BJ (cell line): Measurements from ENCODE around the gene CASP9. TPM values are rescaled to one million over a fixed set of nuclear protein-coding genes. Genes with fewer than 3 reads are reported as not detected.
"Not testable (repeated sequence)": the region's sequence is repeated elsewhere in the genome, so short reads cannot be mapped to it uniquely, and the experiment has no call there.

Experiments
- CTCF ChIA-PET: fragments of 350-600 bp; formaldehyde crosslinking; extraction: SDS; loops from one replicate; lab custom pipeline; 2021; ENCODE audit warnings: antibody characterized with exemption, inconsistent platforms; lab: Yijun Ruan, JAX
- POLR2A ChIA-PET: fragments of 300-600 bp; sonication (Branson Sonifier 250); formaldehyde crosslinking; extraction: SDS; loops from one replicate; lab custom pipeline; 2021; ENCODE audit warnings: antibody characterized with exemption; lab: Charles Lee
- DNase-seq: peaks from one replicate; pipeline ENCODE4 v3.0.0-alpha.2; 2011; ENCODE audit warnings: low read depth
- H3K27me3 ChIP-seq: 2 replicates; pipeline ENCODE4 v1.6.0; 2011; ENCODE audit warnings: low read length; ENCODE audit not compliant: control insufficient read depth, insufficient read depth
- H3K36me3 ChIP-seq: 2 replicates; pipeline ENCODE4 v1.5.1; 2011; ENCODE audit warnings: low read length; ENCODE audit not compliant: control insufficient read depth, insufficient read depth
- H3K4me3 ChIP-seq: 2 replicates; pipeline ENCODE4 v1.5.1; 2011; ENCODE audit warnings: low read depth, mild to moderate bottlenecking, control low read depth, low read length
- polyA plus RNA-seq: library from polyadenylated mRNA; depleted of rRNA; stranded (reverse); fragments of >200 nt; gene quantifications from 2 replicates; pipeline ENCODE4 v1.2.3, GENCODE V29; 2011
- TF ChIP-seq, protein P1 (sequence below): IDR thresholded peaks from 2 replicates; pipeline ENCODE4 v1.5.1; 2011; ENCODE audit warnings: low read depth, mild to moderate bottlenecking, control low read depth, inconsistent platforms, low read length, moderate library complexity; ENCODE audit not compliant: insufficient read depth

CASP9 gene
- polyA plus RNA-seq, 1 experiment, result 20.8 TPM

DNA sequence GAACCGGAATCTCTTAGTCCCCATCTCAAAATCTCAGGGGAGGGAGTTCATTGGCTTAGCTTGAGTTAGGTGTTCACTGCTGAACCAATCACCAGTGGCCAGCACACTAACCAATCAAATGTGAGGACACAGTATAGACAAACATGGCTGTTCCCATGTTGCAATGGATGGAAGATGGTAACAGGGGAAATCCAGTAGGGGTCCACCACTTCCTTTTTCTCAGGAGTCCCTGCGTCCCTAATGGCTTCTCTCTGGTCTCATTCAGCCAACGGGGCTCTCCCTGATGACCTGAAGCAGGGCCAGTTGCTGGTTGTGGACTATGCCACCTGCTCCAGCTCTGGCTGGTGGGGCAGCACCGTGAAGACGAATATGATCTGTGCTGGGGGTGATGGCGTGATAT is 38.4 kb downstream of the CASP9 start:
- POLR2A ChIA-PET, result no interaction called here
- H3K27me3 ChIP-seq, result no peaks in the 10 kb centered on the region
- DNase-seq, result no peak
- no peaks in the 10 kb centered on the region for H3K36me3 ChIP-seq
- no peak overlapping the region for H3K4me3 ChIP-seq
- CTCF ChIA-PET, result no interaction called here
- TF ChIP-seq, protein P1, sequence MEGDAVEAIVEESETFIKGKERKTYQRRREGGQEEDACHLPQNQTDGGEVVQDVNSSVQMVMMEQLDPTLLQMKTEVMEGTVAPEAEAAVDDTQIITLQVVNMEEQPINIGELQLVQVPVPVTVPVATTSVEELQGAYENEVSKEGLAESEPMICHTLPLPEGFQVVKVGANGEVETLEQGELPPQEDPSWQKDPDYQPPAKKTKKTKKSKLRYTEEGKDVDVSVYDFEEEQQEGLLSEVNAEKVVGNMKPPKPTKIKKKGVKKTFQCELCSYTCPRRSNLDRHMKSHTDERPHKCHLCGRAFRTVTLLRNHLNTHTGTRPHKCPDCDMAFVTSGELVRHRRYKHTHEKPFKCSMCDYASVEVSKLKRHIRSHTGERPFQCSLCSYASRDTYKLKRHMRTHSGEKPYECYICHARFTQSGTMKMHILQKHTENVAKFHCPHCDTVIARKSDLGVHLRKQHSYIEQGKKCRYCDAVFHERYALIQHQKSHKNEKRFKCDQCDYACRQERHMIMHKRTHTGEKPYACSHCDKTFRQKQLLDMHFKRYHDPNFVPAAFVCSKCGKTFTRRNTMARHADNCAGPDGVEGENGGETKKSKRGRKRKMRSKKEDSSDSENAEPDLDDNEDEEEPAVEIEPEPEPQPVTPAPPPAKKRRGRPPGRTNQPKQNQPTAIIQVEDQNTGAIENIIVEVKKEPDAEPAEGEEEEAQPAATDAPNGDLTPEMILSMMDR, result no peak

DNA sequence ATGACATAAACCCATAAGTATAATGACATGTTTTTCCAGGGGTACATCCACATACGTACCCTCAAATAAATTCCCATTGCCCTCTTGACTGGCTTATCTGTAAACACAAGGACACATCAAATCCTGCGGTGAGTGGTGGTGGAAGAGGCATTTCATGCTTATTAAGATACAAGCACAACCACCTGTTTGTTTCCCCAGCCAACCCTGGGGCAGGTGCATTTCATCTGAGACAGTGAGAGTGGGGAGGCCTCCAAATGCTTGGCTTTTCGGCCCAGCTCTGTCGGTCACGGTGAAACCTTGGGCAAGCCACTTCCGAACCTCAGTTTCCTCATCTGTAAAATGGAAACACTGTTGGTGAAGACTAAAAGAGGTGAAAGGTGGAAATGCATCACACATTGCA is 39.6 kb downstream of the CASP9 start:
- H3K27me3 ChIP-seq, CTCF ChIA-PET, POLR2A ChIA-PET, H3K4me3 ChIP-seq, DNase-seq, H3K36me3 ChIP-seq: not testable (repeated sequence)

DNA sequence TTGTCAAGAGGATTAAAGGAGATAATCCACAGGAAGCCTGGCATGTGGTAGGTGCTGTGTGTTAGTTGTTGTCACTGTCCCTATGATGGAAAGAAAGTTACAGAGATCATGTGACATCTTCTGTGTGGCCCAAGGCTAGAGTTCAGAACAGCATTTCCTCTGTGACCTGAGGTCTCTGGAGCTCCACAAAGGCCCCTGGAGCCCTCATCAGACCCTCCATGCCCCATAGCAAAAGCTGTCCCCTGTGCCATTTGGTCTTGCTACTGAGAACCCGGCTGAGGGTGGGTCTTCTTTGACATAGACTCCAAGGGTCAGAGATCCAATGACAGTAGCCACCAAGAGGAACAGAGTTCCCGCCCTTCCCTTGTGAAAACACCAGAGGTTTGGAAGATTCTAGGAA is 40.0 kb downstream of the CASP9 start:
- TF ChIP-seq, protein P1, result no peak
- Histone ChIP-seq H3K4me3 (no peak overlapping the region), H3K27me3 (no peaks in the 10 kb centered on the region), H3K36me3 (no peaks in the 10 kb centered on the region)
- CTCF ChIA-PET, result no interaction called here
- POLR2A ChIA-PET, result no interaction called here
- no peak for DNase-seq

DNA sequence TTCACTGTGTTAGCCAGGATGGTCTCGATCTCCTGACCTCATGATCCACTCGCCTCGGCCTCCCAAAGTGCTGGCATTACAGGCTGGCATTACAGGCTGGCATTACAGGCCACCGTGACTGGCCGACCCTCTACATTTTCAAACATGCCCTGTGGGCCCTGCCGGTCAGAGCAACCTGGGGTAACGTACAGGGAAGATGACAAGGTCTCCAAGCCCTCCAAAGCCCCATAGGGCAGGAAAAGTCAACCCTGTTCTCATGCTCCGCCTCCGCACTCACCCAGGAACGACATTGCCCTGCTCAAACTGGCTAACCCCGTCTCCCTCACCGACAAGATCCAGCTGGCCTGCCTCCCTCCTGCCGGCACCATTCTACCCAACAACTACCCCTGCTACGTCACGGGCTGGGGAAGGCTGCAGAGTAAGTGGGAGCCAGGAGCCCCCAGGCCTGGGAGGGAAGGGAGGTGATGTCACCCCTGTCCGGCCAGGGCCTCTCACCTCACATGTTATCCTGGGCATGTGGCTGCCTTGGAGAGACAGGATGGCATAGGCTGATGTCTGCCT is 41.0 kb downstream of the CASP9 start:
- H3K4me3 ChIP-seq, H3K27me3 ChIP-seq, CTCF ChIA-PET, H3K36me3 ChIP-seq, POLR2A ChIA-PET, DNase-seq: not testable (repeated sequence)

DNA sequence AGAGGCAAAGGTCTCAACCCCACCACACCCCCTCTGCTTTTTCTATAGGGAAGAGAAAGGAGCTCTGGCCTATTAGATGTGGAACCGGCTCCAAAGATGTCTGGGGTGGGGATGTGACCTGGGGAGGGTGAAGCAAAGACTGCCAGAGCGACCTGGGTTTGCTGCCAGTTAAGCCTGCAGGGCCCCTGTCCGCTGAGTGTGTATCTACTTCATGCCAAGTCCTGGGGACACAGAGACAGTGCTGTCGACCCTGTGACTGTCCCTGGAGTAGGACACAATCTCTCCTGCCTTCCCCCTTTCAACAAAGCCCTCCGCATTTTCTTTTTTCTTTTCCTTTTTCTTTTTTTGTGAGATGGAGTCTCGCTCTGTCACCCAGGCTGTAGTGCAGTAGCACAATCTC is 41.6 kb downstream of the CASP9 start:
- H3K27me3 ChIP-seq, DNase-seq, H3K36me3 ChIP-seq, H3K4me3 ChIP-seq, POLR2A ChIA-PET, CTCF ChIA-PET: not testable (repeated sequence)

DNA sequence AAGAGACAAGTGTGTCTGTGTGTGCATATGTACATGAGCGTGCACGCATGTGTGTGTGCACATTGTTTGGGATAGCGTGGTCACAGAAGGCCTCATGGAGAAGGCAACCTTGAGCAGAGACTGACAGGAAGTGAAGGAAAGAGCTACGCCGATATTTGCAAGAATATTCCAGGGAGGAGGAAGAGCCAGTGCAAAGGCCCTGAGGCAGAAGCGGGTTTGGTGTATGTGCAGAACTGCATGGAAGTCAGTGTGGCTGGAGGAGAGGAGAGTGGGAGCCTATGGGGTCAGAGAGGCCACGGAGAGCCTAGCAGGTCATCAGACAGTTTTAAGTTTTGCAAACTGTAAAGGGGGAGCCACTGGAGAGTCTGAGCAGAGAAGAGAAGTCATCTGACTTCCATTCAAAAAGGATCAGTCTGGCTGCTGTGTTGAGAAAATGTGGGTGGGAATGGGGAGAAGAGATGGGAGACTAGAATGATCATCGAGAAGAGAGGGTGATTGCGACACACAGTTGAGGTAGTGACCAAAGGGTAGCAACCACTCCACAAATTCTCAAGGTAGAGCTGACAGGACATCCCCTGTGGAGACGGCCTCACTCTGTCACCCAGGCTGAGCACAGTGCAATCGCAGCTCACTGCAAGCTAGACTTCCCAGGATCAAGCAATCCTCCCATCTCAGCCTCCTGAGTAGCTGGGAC is 44.2 kb downstream of the CASP9 start:
- no peak for DNase-seq
- H3K27me3 ChIP-seq, result no peaks in the 10 kb centered on the region
- ChIA-PET CTCF (interaction anchor here (1.4 kb wide), 1 partner anchor 157 kb away, joined by 4 read pairs; no protein-coding TSS in a partner anchor), POLR2A (no interaction called here)
- TF ChIP-seq, protein P1, result no peak
- no peaks in the 10 kb centered on the region for H3K36me3 ChIP-seq
- H3K4me3 ChIP-seq, result no peak overlapping the region
